ENCODE results near the gene C4BPA. TPM values are rescaled to one million over a fixed set of nuclear protein-coding genes. Genes with fewer than 3 reads are reported as not detected.

Gene C4BPA
- total RNA-seq, 1 experiment from 2014 or later: not detected

GRCh38 chr1:207059881-207060280 is 44.2 kb upstream of the C4BPA start:
- Histone ChIP-seq H3K23ac (ENCODE audit: insufficient read length, low read depth, low read length) (no peak overlapping the region), H2BK5ac (ENCODE audit: insufficient read length, low read length) (no peak overlapping the region), H4K91ac (ENCODE audit: insufficient read length, low read depth, low read length) (no peak overlapping the region), H3K4me1 (ENCODE audit: insufficient read depth, low read length) (no peaks in the 10 kb centered on the region), H2BK12ac (ENCODE audit: insufficient read length, low read depth, low read length) (no peak overlapping the region), H3K9me3 (ENCODE audit: control insufficient read depth, low read depth, low read length) (no peaks in the 10 kb centered on the region), H4K5ac (ENCODE audit: insufficient read length, low read depth, low read length) (no peak overlapping the region), H3K18ac (ENCODE audit: insufficient read length, low read depth, low read length) (no peak overlapping the region), H3K27me3 (ENCODE audit: insufficient read depth, low read length) (no peaks in the 10 kb centered on the region), H3K4me2 (ENCODE audit: insufficient read depth, insufficient read length, low read length) (no peak overlapping the region), H2BK20ac (ENCODE audit: low read depth, low read length, poor library complexity, severe bottlenecking) (no peak overlapping the region), H3K79me1 (ENCODE audit: insufficient read depth, low read depth, low read length, poor library complexity, severe bottlenecking) (no peaks in the 10 kb centered on the region), H3K23me2 (ENCODE audit: insufficient read length, low read depth, low read length, poor library complexity, severe bottlenecking) (no peaks in the 10 kb centered on the region), H3T11ph (ENCODE audit: low read length) (no peak overlapping the region), H3K27ac (ENCODE audit: insufficient read length, low read depth, low read length) (no peak overlapping the region), H3K4ac (ENCODE audit: low read depth, low read length) (no peak overlapping the region), H4K20me1 (ENCODE audit: control insufficient read depth, insufficient read depth, insufficient read length) (no peaks in the 10 kb centered on the region), H2AFZ (ENCODE audit: low read length) (no peak overlapping the region), H2BK15ac (ENCODE audit: low read depth, low read length) (no peak overlapping the region), H2AK5ac (ENCODE audit: insufficient read length, low read length) (no peak overlapping the region), H2BK120ac (ENCODE audit: low read depth, low read length, poor library complexity, severe bottlenecking) (no peak overlapping the region), H4K8ac (replicated peaks; ENCODE audit: insufficient read length, low read depth, low read length) (no peak overlapping the region), H3K14ac (ENCODE audit: insufficient read depth, low read length) (no peak overlapping the region), H3K79me2 (ENCODE audit: insufficient read depth, low read length) (no peaks in the 10 kb centered on the region), H3K9ac (ENCODE audit: extremely low read depth, insufficient read length, low read length) (no peak overlapping the region), H3K56ac (ENCODE audit: insufficient read length, low read depth, low read length) (no peak overlapping the region)
- DNase-seq: no peak
- no peaks in the 10 kb centered on the region for H3K9me3 Mint-ChIP-seq
- H3K27me3 Mint-ChIP-seq (ENCODE audit: low read depth): no peaks in the 10 kb centered on the region; the same call in 1 of the 2 replicates
- WGBS (ENCODE audit: extremely low coverage, insufficient read length, low lambda C conversion rate): no CpG with 5 or more reads among the region's 4 CpGs
- peak; percentile 2; the same call in 1 of the 3 replicates for TF ChIP-seq CTCF (conservative IDR thresholded peaks at IDR 0.05)
- H3K4me3 Mint-ChIP-seq: no peak overlapping the region
- H3K36me3 Mint-ChIP-seq (ENCODE audit: insufficient read depth in 1 of 3, low read depth in 3 of 3): peaks cover 5 to 39% (median 17%) of the 10 kb centered on the region in 3 experiments
- H3K27ac Mint-ChIP-seq: peak overlapping the region in 1 of 3 experiments; percentile 93; a peak in 1 of 7 replicates
- H3K4me1 Mint-ChIP-seq: peaks cover 8 to 9% of the 10 kb centered on the region in 2 experiments

Data from H9 (cell line).